ENCODE results near the gene MYOM1. TPM values are rescaled to one million over a fixed set of nuclear protein-coding genes. Genes with fewer than 3 reads are reported as not detected.
"Not testable (repeated sequence)": the region's sequence is repeated elsewhere in the genome, so short reads cannot be mapped to it uniquely, and the experiment has no call there.

The MYOM1 gene
- total RNA-seq, 1 experiment from 2014 or later = 0.37 TPM

- intact Hi-C loops (cut with micrococcal nuclease; ENCODE audit: unreplicated experiment) = no loop called here
- H3K4me1 ChIP-seq (ENCODE audit: insufficient read depth, low read length, poor library complexity, severe bottlenecking) = no peaks in the 10 kb centered on the region
- H3K27ac ChIP-seq (ENCODE audit: low read depth, low read length, poor library complexity, severe bottlenecking) = no peak overlapping the region
- BruUV-seq (replicated peaks) = no TSS peak
- ChIA-PET POLR2A (ENCODE audit: low non-redundant PET) (interaction anchor here (0.6 kb wide), 1 partner anchor 567 kb away, joined by 16 read pairs; no protein-coding TSS in a partner anchor), CTCF (no interaction called here)
- TF ChIP-seq, protein P1, sequence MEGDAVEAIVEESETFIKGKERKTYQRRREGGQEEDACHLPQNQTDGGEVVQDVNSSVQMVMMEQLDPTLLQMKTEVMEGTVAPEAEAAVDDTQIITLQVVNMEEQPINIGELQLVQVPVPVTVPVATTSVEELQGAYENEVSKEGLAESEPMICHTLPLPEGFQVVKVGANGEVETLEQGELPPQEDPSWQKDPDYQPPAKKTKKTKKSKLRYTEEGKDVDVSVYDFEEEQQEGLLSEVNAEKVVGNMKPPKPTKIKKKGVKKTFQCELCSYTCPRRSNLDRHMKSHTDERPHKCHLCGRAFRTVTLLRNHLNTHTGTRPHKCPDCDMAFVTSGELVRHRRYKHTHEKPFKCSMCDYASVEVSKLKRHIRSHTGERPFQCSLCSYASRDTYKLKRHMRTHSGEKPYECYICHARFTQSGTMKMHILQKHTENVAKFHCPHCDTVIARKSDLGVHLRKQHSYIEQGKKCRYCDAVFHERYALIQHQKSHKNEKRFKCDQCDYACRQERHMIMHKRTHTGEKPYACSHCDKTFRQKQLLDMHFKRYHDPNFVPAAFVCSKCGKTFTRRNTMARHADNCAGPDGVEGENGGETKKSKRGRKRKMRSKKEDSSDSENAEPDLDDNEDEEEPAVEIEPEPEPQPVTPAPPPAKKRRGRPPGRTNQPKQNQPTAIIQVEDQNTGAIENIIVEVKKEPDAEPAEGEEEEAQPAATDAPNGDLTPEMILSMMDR (conservative IDR thresholded peaks at IDR 0.05; ENCODE audit: low read depth, low read length) = no peak
- no peak for TF ChIP-seq EZH2 (IDR thresholded peaks at IDR 0.05; ENCODE audit: borderline replicate concordance, low read depth, low read length, poor library complexity, severe bottlenecking)
- no peaks in the 10 kb centered on the region for H3K36me3 ChIP-seq (ENCODE audit: insufficient read depth, low read length, poor library complexity, severe bottlenecking)
- DNase-seq (ENCODE audit: low spot score) = no peak
- H3K9me3 ChIP-seq (ENCODE audit: low read depth, low read length, poor library complexity, severe bottlenecking) = no peaks in the 10 kb centered on the region
- H3K4me3 ChIP-seq (ENCODE audit: low read depth, low read length, poor library complexity, severe bottlenecking) = no peak overlapping the region
- no peaks in the 10 kb centered on the region for H3K27me3 ChIP-seq (replicated peaks; ENCODE audit: insufficient read depth, low read depth, low read length, poor library complexity)
Measured at GRCh38 chr18:3027370-3027891, 192.3 kb downstream of the MYOM1 start.

DNA sequence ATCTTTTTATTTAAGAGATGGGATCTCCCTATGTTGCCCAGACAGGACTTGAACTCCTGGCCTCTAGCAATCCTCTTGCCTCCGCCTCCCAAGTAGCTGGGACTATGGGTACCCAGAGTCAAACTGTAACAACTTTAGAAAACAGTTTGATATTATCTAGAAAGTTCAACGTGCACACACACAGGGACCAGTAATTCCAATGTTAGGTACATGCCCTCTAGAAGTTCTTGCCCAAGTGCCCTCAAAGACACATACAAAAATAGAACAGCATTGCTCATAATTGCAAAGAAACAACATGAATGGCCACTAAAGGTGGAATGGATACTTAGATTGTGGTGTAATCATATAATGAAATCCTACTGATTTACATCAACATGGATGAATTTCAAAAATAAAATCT lies 194.2 kb downstream of the MYOM1 start:
- ChIA-PET POLR2A (ENCODE audit: low non-redundant PET) (no interaction called here), CTCF (no interaction called here)
- no peak for TF ChIP-seq EZH2 (IDR thresholded peaks at IDR 0.05; ENCODE audit: borderline replicate concordance, low read depth, low read length, poor library complexity, severe bottlenecking)
- DNase-seq (ENCODE audit: low spot score) = no peak
- H3K9me3 ChIP-seq (ENCODE audit: low read depth, low read length, poor library complexity, severe bottlenecking) = no peaks in the 10 kb centered on the region
- H3K4me3 ChIP-seq (ENCODE audit: low read depth, low read length, poor library complexity, severe bottlenecking) = no peak overlapping the region
- intact Hi-C loops (cut with micrococcal nuclease; ENCODE audit: unreplicated experiment) = no loop called here
- H3K27ac ChIP-seq (ENCODE audit: low read depth, low read length, poor library complexity, severe bottlenecking) = no peak overlapping the region
- no peaks in the 10 kb centered on the region for H3K36me3 ChIP-seq (ENCODE audit: insufficient read depth, low read length, poor library complexity, severe bottlenecking)
- H3K27me3 ChIP-seq (replicated peaks; ENCODE audit: insufficient read depth, low read depth, low read length, poor library complexity) = no peaks in the 10 kb centered on the region
- no TSS peak for BruUV-seq (replicated peaks)
- no peaks in the 10 kb centered on the region for H3K4me1 ChIP-seq (ENCODE audit: insufficient read depth, low read length, poor library complexity, severe bottlenecking)

DNA sequence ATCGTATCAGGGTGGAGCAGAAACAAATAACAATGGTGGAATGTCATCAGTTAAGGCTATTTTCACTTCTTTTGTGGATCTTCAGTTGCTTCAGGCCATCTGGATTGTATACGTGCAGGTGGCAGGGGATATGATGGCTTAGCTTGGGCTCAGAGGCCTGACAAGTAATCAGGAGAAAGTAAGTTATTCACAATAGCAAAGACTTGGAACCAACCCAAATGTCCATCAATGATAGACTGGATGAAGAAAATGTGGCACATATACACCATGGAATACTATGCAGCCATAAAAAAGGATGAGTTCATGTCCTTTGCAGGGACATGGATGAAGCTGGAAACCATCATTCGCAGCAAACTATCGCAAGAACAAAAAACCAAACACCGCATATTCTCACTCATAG lies 196.2 kb downstream of the MYOM1 start:
- H3K4me1 ChIP-seq (ENCODE audit: insufficient read depth, low read length, poor library complexity, severe bottlenecking); H3K27ac ChIP-seq (ENCODE audit: low read depth, low read length, poor library complexity, severe bottlenecking); intact Hi-C loops (cut with micrococcal nuclease; ENCODE audit: unreplicated experiment); BruUV-seq (replicated peaks); POLR2A ChIA-PET (ENCODE audit: low non-redundant PET); H3K27me3 ChIP-seq (replicated peaks; ENCODE audit: insufficient read depth, low read depth, low read length, poor library complexity); H3K4me3 ChIP-seq (ENCODE audit: low read depth, low read length, poor library complexity, severe bottlenecking); H3K9me3 ChIP-seq (ENCODE audit: low read depth, low read length, poor library complexity, severe bottlenecking); H3K36me3 ChIP-seq (ENCODE audit: insufficient read depth, low read length, poor library complexity, severe bottlenecking); DNase-seq (ENCODE audit: low spot score); CTCF ChIA-PET: not testable (repeated sequence)

Other genes starting within 250 kb of the MYOM1 start
- gene LPIN2, start 206.8 kb downstream of the MYOM1 start, total RNA-seq (2021) = 22.5 and 24.0 TPM in 2 replicates
- 298 and 357 TPM in 2 replicates for gene MYL12A, start 27.8 kb upstream of the MYOM1 start, total RNA-seq (2021)
- gene MYL12B, start 42.2 kb upstream of the MYOM1 start, total RNA-seq (2021) = 303 and 389 TPM in 2 replicates
- gene TGIF1, start 230.2 kb upstream of the MYOM1 start, total RNA-seq (2021) = 86.9 and 98.3 TPM in 2 replicates